OCI-LY7 (cell line): ENCODE measurements around the gene CFAP92.

Source experiments
- EZH2phosphoT487 ChIP-seq: fragments of 200-600 bp; sonication (generic); IDR thresholded peaks from 2 replicates; pipeline ENCODE4 v1.6.1; 2018; ENCODE audit warnings: low read depth, borderline replicate concordance, mild to moderate bottlenecking, mixed run types, antibody characterized with exemption, low read length, moderate library complexity, mixed read lengths
- TF ChIP-seq, protein P1 (sequence below): fragments of 200-600 bp; sonication (generic); conservative IDR thresholded peaks from 2 replicates; pipeline ENCODE4 v1.5.1; 2014; ENCODE audit warnings: mild to moderate bottlenecking, antibody characterized with exemption, low read length, moderate library complexity, mixed read lengths

DNA sequence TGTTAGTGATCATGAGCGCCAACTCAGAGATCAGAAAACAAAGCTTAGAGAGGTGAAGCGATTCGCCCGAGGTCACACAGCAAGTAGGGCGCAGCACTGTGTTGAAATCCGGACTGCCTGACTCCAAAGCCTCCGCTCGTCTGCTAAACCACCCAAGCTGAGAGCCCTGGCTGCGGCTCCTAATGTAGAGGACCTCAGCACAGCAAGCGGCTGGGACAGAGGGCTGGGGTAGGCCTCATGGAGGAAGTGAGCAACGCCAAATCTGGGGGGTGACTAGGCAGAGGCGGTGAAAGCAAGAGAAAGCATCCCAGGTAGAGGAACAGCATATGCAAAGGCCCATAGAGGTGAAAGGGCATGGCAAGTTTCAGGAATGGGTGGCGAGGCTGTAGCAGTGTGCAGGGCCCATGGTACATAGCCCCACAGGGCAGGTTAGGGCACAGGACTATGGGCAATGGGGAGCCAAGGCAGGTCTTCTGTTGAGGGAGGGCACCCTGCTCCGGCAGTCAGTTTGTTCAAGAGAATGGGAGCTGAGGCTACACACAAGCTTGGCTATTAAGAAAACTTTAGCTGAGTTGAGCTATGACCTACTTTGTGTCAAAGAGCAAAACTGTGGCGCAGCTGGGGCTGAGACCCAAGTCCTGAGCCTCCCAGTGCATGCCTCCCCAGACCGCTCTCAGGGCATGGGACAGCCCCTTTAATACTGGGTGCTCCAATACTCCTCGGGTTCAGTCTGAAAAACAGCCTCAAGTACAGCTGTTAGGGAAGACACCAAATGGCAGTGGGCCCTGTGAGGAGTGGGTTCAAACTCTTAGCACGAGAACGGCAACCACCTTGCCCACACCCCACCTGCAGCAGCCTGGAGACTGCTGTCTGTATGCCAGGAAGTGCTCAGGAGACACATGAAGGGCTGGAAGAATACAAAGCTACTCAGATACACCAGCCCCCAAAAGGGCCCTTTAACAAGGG is 988 bp upstream of the CFAP92 start:
- TF ChIP-seq, protein P1, sequence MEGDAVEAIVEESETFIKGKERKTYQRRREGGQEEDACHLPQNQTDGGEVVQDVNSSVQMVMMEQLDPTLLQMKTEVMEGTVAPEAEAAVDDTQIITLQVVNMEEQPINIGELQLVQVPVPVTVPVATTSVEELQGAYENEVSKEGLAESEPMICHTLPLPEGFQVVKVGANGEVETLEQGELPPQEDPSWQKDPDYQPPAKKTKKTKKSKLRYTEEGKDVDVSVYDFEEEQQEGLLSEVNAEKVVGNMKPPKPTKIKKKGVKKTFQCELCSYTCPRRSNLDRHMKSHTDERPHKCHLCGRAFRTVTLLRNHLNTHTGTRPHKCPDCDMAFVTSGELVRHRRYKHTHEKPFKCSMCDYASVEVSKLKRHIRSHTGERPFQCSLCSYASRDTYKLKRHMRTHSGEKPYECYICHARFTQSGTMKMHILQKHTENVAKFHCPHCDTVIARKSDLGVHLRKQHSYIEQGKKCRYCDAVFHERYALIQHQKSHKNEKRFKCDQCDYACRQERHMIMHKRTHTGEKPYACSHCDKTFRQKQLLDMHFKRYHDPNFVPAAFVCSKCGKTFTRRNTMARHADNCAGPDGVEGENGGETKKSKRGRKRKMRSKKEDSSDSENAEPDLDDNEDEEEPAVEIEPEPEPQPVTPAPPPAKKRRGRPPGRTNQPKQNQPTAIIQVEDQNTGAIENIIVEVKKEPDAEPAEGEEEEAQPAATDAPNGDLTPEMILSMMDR, result no peak
- no peak for TF ChIP-seq EZH2phosphoT487
